HG02840 (cell line): ENCODE results near the gene AKAP12.
"Not testable (repeated sequence)": the region's sequence is repeated elsewhere in the genome, so short reads cannot be mapped to it uniquely, and the experiment has no call there.

Source experiments
- ATAC-seq: cut with Tn5 transposase; IDR thresholded peaks from one replicate; pipeline ENCODE4 v1.9.1; 2021; ENCODE audit warnings: mild to moderate bottlenecking, moderate library complexity, moderate number of reproducible peaks; ENCODE audit not compliant: unreplicated experiment, low FRiP score

Gene AKAP12

GRCh38 chr6:151335930-151336329, 96.2 kb downstream of the AKAP12 start:
- no peak for ATAC-seq

DNA sequence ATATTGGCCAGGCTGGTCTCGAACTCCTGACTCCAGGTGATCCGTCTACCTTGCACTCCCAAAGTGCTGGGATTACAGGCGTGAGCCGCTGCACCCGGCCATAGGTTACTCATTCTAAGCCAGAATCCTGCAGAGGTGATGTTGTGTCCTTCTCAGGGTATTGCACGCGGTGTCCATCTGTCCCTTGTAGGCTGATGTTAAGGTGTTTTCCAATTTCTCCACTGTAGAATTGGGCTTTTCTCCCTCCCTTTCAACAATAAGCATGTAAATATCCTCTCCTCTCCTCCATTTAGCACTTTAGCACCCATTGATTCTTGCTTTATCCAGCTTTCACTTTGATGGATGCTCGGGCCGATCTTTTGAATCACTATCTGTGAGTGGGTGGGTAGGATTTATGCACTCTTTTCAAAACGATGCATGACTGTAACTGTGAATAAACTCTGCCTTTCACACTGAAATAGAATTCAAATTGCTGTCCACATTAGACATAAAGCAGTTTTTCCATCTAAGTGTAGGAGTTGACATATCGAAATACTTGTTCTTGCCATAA, 99.0 kb downstream of the AKAP12 start:
- no peak for ATAC-seq

DNA sequence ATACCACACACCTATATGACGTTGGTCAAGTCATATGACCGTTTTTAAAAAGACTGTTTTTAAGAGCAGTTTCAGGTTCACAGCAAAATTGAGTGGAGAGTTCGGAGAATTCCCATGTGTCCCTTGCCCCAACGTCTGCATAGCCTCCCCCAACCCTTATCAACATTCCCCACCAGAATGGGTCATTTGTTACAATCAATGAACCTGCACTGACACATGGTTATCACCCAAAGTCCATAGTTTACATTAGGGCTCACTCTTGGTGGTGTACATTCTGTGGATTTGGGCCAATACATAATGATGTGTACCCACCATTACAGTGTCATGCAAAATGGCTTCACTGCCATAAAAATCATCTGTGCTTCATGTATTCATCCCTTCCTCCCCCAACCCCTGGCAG, 99.6 kb downstream of the AKAP12 start:
- no peak for ATAC-seq

- no peak for ATAC-seq
Measured at GRCh38 chr6:151340219-151340978, 100.6 kb downstream of the AKAP12 start.

DNA sequence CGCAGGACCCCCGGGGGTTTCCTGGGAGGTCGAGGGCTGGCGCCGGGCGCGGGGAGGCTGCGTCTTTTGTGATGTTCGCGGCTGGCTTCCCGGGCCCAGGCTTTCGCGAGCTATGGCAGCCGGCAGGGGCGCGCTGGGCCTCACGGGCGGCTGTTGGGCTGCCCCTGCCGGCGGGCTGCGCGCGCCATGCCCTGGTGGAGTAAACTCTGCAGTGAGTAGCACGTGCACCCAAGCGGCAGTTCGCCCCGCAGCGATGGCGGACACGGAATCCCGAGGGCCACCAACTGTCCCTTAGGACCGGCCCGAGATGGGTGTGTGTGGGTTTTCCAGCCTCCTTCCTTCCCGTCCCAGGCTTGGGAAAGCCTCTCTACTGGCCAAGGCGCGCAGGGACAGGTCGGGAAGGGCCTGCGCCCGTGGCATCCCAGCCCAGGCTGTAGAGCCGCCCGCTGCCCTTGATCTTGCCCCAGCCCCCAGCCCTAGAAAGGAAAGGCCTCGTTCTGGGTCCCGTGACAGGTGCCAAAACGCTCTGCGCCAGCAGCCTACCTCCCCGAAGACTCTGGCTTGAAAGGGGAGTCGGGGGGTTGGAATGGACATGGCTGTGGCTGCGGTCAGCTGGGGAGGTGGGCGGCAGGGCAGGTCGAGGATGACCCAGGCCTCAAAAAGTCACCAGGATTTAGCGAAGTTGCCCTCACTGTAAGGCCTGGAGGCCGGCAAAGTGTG, 101.9 kb downstream of the AKAP12 start:
- ATAC-seq: no peak

DNA sequence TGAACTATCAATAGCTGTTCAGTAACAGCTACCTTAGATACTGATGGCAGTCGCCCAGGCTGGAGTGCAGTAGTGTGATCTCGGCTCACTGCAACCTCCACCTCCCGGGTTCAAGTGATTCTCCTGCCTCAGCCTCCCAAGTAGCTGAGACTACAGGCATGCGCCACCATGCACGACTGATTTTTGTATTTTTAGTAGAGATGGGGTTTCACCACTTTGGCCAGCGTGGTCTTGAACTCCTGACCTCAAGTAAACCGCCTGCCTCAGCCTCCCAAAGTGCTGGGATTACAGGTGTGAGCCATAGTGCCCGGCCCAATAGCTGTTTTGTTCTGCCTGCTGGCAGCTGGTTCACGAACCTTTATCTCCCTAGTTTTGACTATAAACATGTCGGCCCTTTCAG, 103.0 kb downstream of the AKAP12 start:
- not testable (repeated sequence) for ATAC-seq

DNA sequence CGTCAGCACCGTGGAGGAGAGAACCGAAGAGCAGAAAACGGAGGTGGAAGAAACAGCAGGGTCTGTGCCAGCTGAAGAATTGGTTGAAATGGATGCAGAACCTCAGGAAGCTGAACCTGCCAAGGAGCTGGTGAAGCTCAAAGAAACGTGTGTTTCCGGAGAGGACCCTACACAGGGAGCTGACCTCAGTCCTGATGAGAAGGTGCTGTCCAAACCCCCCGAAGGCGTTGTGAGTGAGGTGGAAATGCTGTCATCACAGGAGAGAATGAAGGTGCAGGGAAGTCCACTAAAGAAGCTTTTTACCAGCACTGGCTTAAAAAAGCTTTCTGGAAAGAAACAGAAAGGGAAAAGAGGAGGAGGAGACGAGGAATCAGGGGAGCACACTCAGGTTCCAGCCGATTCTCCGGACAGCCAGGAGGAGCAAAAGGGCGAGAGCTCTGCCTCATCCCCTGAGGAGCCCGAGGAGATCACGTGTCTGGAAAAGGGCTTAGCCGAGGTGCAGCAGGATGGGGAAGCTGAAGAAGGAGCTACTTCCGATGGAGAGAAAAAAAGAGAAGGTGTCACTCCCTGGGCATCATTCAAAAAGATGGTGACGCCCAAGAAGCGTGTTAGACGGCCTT, 110.0 kb downstream of the AKAP12 start:
- ATAC-seq: no peak

- no peak for ATAC-seq
Measured at GRCh38 chr6:151350442-151351145, 110.8 kb downstream of the AKAP12 start.

- no peak for ATAC-seq
Measured at GRCh38 chr6:151351146-151351700, 111.5 kb downstream of the AKAP12 start.

DNA sequence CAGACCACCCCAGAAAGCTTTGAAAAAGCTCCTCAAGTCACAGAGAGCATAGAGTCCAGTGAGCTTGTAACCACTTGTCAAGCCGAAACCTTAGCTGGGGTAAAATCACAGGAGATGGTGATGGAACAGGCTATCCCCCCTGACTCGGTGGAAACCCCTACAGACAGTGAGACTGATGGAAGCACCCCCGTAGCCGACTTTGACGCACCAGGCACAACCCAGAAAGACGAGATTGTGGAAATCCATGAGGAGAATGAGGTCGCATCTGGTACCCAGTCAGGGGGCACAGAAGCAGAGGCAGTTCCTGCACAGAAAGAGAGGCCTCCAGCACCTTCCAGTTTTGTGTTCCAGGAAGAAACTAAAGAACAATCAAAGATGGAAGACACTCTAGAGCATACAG, 112.0 kb downstream of the AKAP12 start:
- ATAC-seq: no peak

DNA sequence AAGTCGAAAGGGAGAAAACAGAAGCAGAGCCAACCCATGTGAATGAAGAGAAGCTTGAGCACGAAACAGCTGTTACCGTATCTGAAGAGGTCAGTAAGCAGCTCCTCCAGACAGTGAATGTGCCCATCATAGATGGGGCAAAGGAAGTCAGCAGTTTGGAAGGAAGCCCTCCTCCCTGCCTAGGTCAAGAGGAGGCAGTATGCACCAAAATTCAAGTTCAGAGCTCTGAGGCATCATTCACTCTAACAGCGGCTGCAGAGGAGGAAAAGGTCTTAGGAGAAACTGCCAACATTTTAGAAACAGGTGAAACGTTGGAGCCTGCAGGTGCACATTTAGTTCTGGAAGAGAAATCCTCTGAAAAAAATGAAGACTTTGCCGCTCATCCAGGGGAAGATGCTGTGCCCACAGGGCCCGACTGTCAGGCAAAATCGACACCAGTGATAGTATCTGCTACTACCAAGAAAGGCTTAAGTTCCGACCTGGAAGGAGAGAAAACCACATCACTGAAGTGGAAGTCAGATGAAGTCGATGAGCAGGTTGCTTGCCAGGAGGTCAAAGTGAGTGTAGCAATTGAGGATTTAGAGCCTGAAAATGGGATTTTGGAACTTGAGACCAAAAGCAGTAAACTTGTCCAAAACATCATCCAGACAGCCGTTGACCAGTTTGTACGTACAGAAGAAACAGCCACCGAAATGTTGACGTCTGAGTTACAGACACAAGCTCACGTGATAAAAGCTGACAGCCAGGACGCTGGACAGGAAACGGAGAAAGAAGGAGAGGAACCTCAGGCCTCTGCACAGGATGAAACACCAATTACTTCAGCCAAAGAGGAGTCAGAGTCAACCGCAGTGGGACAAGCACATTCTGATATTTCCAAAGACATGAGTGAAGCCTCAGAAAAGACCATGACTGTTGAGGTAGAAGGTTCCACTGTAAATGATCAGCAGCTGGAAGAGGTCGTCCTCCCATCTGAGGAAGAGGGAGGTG, 112.9 kb downstream of the AKAP12 start:
- ATAC-seq: no peak

- no peak for ATAC-seq
Measured at GRCh38 chr6:151353795-151354194, 114.0 kb downstream of the AKAP12 start.

GRCh38 chr6:151356983-151357382, 117.2 kb downstream of the AKAP12 start:
- ATAC-seq: not testable (repeated sequence)

DNA sequence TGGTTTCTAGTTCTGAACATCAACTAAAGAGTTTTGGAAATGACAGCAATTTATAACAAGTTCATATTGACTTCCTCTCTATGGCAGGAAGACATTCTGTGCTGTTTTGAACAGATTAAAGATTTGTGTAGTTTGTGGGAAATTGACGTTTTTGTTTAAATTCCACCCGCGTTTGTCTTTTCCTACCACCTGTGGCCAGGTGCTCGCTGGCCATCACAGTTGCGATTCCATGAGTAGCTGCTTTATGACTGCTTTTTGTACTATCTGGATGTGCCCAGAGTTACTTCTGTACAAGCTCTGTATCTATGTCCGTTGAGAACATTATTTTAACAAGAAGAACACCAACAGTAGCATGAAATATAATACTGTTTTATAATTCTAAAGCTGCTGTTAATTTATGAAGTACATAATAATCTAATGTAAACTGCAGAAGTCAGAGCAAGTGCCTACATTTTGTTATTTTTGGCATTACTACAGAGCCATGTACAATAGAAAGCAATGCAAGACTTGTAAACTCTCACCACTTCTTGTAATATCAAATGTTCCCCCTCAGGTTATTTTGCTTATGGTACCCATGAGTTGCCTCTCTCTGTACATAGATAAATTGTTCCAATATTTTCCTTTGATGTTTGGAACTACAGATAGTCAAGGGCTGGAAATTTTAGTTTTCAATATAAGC, 118.1 kb downstream of the AKAP12 start:
- ATAC-seq: no peak

DNA sequence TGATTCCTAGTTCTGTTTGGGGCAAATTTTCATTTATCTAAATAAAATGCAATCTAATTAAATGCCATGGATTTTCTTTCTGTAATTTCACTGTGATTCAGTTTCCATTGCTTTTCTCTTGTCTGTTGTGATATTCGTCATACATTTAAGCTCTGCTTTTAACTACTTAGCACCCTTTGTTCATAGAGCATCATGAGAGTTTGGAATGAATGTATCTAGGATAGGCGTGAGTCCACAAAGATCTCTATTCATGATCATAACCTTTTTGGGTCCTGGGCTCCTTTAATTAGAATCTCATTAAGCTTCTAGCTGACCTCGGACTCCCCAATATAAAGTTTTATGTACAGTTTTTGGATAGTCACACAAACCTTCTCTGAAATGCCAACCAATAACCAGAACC, 118.7 kb downstream of the AKAP12 start:
- ATAC-seq: no peak

DNA sequence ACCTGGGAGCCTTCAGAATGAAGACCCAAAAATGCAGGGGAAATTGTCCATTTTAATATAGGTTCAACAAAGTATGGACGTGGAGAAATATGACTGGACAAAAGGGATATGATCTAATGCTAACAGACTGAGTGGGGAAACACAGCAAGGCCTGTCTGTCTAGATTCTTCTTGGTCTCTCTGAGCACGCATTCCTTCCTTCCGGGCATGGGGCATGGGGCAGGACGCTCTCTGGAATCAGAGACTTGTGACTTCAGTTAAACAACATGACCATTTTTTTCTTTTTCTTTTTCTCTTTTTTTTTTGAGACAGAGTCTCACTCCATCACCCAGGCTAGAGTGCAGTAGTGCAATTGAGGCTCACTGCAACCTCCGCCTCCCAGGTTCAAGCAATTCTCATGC, 119.7 kb downstream of the AKAP12 start:
- ATAC-seq: no peak

- ATAC-seq: no peak
Measured at GRCh38 chr6:151365233-151365632, 125.5 kb downstream of the AKAP12 start.

DNA sequence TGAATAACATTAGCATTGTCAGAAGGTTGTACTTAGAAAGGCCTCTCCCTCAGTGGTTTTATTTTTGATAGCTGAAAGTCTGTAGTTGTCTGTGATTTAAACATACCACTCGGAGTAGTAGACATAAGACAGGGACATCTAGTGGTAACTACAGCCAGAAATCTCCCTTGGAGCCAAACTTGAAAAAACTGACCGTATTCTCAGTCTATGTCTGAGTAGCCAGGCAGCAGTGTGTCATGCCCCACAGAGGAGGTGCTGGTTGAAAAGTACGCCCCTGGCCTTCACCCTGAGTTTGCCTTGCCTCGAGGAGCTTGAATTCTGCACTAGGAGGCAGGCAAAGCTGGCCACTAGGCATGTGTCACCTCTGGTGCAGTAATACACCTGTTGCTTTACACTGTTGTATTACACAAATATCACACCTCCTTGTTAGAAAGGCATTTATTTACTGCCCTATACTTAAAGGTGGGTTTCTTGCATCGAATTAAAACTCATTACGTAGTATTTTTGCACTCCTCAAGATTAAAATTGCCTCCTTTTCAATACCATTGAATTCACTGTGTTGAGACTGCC, 130.8 kb downstream of the AKAP12 start:
- no peak for ATAC-seq
